ENCODE data around the gene MYLK3.
A peak's percentile ranks its signal among the peaks of the same experiment; 100 is the strongest.

The MYLK3 gene

GRCh38 chr16:46757339-46758050 lies 9.4 kb upstream of the MYLK3 start:
- no peak for DNase-seq

DNA sequence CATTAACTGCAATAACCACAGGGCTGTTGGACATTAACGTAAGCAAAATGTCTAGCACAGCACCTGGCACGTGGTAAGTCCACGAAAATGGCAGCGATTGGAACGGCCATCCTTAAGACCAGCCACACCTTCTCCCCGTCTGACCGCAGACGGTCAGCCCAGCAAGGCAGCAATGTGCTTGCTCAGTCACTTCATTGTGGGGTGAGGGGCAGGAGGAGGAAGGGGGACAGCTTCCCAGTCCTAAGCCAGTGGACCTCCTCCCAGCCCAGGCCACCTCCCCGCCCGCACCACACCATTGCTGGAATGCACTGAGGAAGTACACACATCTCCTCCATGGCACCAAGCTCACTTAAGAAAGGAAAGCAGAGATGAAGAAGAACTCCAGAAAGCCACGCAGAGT lies 8.6 kb upstream of the MYLK3 start:
- no peak for DNase-seq

DNA sequence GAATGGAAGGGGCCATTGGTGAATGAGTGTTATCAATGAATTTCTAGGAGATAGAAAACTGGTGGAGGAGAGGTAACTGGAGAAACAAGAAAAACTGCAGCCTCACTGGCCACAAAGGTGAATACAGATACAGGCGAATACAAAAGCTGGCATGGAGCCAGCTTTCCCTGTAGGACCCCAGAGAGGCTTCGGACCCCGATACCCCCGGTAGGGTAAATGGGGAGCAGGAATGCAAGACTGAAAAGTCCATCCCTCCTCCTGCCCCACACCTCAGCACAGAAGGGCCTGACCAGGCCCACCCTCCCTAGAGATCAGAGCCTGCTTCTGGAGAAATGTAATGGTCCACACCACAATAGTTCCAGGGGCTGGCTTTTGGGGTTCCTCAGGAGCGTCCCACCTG lies 4.9 kb upstream of the MYLK3 start:
- DNase-seq, result no peak

DNA sequence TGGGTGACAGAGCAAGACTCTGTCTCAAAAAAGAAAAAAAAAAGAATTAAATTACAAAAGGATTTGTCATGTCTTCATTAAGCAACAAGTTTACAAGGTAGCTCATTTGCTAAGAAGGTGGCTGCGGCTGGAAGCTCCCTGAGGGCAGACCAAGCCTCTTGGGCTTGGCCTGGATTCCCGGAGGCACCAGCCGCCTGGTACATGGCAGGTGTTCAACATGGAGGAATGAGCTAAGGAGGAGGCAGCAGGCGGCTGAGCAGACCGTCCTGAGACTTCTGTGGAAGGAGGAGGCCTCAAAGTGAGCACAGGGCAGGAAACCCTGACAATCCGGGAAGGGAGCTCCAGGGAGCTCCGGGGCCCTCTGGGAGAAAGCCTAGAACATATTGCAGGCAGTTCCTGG lies 3.2 kb upstream of the MYLK3 start:
- DNase-seq, result no peak

DNA sequence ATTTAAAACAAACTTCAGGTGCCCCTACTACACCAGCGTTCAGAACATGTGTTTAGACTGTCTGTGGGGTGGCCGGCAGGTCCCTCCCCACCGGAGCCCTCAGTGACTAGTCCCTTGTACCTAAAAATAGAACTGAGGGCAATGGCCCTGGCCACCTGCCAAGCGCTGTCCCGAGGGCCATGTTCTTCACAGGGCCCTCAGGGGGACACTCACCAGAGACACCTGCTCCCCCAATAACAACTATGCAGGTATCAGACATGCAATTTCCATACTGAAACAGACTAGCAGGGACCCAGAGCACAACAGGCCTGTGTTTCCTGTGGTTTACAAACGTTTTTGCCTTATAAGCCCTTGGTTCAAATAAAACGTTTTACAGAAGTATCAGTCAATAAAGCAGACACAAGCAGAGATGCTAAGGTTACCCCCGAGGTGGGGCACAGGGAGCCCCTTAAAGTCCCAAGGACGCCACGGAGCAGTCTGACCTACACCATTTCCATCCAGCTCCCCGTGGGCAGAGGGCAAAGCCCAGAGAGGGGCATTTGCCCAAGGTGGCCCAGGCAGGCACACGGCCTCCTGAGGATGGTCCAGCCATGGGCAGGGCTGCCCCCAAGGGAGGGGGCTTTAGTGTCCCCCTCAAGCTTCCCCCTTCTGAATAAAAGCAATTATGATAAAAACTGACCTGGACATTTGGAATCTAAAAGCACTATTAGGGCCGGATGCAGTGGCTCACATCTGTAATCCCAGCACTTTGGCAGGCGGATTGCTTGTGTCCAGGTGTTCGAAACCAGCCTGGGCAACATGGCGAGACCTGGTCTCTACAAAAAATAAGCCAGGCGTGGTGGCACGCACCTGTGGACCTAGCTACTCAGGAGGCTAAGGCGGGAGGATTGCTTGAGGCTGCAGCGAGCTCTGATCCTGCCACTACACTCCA lies 896 bp upstream of the MYLK3 start:
- no peak for DNase-seq

DNA sequence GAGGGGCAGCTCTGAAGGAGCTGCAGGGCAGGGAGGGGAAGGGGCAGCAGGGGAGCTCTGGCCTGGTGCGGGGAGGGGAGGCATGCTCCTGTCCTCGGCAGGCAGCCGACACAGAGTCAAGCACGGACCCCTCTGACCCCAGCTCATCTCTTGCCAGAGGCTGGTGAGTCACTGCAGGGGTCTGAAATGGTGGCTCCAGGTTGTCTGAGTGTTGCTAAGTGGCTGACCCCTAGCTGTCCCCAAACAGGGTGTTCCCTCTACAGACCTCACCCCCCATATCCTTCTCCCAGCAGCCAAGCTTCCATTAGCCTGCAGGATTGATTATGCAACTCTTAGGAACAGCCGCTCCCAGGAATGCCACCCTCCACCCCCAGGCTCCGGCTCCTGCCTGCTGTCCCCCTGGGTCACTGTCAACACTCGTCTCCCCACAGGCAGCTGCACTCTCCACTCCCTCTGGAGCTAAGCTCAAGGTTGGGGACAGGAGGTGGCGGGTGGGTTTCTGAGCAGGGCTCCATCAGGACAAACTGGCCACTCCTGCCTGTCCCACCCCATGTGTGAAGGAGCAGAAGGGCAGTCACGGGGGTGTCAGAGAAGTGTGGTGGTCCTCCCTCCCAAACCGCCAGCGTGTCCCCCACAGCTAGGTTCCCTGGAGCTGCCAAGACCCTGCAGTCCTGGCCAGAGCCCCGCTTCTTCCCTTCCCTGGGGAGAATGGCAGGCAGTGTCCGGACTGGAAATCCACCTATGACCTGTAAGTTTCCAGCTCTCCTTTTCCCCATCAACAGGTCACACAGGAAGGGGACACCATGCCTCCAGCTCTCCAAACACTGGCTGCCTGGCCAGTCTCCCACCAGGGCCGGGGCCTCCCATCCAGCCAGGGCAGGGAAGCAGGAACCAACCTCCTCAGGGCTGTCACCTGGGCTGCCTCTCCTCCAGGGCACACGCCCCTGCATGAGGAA lies 1.0 kb downstream of the MYLK3 start:
- peak; percentile 11 for DNase-seq

GRCh38 chr16:46745617-46746016 lies 2.5 kb downstream of the MYLK3 start:
- no peak for DNase-seq

DNA sequence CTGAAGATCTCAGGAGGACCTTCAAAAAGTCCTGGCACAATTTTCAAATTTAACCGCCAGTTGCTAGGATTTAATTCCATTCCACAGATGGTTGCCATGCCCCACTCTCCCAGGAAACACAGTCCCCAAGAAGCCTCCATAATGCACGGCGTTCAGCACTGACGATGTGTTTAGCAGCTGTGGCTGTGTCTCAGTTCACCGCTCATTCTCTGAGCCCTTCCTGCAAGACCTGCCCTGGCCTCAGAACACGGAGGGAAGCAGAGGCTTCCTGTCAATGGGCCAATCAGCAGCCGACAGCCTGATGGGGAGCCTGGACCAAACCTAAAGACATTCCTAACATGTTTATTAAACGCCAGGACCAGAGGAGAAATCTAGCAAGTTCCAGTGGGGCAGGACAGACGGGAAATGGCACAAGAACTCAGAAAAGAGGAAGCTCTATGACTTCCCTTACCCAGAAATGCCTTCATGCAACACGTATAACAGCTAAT lies 4.9 kb downstream of the MYLK3 start:
- DNase-seq, result peak; percentile 57

GRCh38 chr16:46739934-46740333 lies 8.2 kb downstream of the MYLK3 start:
- no peak for DNase-seq

- no peak for DNase-seq
Measured at GRCh38 chr16:46737621-46738214, 10.4 kb downstream of the MYLK3 start.

DNA sequence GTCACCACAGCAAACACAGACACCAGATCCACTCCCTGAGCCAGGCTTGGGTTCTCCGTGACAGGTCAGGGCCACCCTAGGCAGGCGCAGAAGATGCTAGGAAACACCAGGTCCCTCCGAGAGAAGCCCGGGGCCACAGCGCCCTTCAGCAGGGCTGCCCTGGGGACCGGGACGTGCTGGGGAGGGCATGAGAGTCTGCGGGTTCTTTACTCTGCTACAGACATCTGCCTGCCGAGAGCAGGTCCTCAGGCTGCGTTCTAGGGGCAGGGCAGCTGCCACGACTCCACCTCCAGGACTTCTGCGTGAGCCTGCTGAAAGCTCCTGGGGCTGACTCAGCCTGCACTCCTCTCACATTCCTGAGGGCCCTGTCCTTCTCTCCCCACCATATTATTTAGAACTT lies 11.4 kb downstream of the MYLK3 start:
- peak; percentile 5 for DNase-seq

GRCh38 chr16:46733319-46733830 lies 14.8 kb downstream of the MYLK3 start:
- no peak for DNase-seq

- DNase-seq, result no peak
Measured at GRCh38 chr16:46732561-46732960, 15.6 kb downstream of the MYLK3 start.

DNA sequence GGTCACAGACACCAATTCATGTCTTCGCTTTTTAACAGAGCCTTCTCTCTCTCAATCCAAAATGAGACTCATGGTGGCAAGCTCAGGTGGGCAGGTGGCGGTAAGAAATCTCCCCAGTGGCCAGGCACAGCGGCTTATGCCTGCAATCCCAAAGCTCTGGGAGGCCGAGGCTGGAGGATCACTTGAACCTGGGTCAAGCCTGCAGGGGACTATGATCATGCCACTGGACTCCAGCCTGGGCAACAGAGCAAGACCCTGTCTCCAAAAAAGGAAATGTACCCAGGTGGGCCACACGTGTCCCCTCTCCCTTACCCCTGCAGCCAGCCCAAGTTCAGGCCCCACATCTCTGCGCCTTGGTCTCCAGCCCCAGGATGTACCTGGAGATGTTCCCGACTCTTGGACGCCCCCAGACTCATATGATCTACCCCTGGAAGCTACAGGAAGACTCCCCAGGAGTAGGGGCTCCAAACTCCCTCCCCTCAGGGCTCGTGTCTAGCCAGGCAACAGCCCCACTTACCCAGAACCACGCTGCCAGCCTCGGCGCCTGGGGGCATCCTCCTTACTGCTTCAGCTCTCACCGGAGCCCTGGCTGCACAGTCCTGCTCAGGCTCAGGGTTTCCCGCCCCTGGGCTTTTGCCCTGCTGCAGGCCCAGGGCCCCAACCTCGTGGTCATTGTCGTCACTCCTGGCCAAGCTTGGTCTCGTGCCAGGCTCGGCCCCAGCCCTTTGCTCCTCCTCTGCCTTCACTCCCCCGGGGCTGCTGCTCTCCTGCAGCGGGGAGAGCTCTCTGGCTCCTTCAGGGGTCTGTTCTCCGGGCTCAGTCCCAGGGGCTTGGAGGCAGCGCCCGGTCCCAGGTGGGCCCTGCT lies 16.2 kb downstream of the MYLK3 start:
- DNase-seq, result no peak

GRCh38 chr16:46730801-46731690 lies 17.1 kb downstream of the MYLK3 start:
- no peak for DNase-seq

GRCh38 chr16:46730126-46730525 lies 18.0 kb downstream of the MYLK3 start:
- DNase-seq, result no peak

- no peak for DNase-seq
Measured at GRCh38 chr16:46729326-46729995, 18.7 kb downstream of the MYLK3 start.

DNA sequence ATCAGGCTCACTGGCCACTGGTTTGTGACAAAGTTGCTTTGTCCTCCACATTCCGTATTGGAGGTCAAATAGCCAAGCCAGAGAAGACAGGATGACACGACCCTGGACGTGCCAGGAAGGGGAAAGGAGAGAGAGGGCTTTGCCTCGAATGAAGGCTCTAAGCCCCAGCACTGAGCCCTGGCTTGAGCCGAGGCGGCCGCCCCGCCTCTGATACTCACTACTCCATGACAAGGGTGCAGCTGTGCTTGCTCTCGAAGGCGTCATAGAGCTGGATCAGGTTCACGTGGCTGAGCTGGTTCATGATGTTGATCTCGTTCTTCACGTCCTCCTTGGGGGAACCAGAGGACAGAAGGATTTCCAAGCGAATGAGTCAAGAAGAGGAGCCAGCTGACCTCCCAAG lies 19.3 kb downstream of the MYLK3 start:
- no peak for DNase-seq

DNA sequence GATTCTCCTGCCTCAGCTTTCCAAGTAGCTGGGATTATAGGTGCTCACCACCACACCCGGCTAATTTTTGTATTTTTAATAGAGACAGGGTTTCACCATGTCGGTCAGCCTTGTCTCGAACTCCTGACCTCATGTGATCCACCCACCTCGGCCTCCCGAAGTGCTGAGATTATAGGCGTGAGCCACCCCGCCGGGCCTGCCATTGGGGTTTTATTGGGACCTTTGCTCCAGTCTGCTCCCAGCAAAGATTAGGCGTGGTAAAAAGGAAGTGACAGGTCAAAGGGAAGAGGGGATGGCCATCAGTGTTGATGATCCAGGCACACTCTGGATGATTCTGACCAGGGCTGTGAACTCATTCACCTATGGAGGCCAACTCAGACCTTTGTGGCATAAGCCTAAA lies 20.5 kb downstream of the MYLK3 start:
- DNase-seq, result no peak

DNA sequence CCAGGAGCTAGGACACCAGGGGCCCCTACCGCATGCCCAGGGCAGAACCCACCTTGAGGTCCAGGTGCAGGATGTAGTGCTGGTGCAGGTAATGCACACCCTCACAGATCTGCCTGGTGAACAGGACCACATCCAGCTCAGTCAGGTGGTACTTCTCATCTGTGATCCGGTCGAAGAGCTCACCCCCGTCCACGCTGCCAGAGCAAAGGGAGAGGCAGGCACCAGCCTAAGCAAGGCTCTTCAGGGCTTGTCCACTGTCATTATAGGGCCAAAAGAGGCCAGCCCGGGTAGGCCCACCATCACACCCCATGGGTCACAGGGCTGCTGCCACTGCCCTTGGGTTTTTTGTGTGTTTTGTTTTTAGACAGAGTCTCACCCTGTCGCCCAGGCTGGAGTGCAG lies 21.0 kb downstream of the MYLK3 start:
- DNase-seq, result no peak
